ENCODE measurements around the gene LHX3. TPM values are rescaled to one million over a fixed set of nuclear protein-coding genes. Genes with fewer than 3 reads are reported as not detected.
A peak's percentile ranks its signal among the peaks of the same experiment; 100 is the strongest.

The LHX3 gene
- total RNA-seq, 1 experiment from 2014 or later = not detected

- Histone ChIP-seq H3K56ac (ENCODE audit: insufficient read length, low read depth, low read length) (no peak overlapping the region), H3T11ph (ENCODE audit: low read length) (no peak overlapping the region), H3K14ac (ENCODE audit: insufficient read depth, low read length) (no peak overlapping the region), H2BK5ac (ENCODE audit: insufficient read length, low read length) (no peak overlapping the region), H3K4me2 (ENCODE audit: insufficient read depth, insufficient read length, low read length) (peak overlapping the region; percentile 5), H3K27me3 (ENCODE audit: insufficient read depth, low read length) (peaks cover 67% of the 10 kb centered on the region), H4K91ac (ENCODE audit: insufficient read length, low read depth, low read length) (no peak overlapping the region), H3K79me2 (ENCODE audit: insufficient read depth, low read length) (no peaks in the 10 kb centered on the region), H2AFZ (ENCODE audit: low read length) (no peak overlapping the region), H3K23me2 (ENCODE audit: insufficient read length, low read depth, low read length, poor library complexity, severe bottlenecking) (peaks cover 5% of the 10 kb centered on the region), H2BK15ac (ENCODE audit: low read depth, low read length) (no peak overlapping the region), H3K23ac (ENCODE audit: insufficient read length, low read depth, low read length) (no peak overlapping the region), H3K27ac (ENCODE audit: insufficient read length, low read depth, low read length) (no peak overlapping the region), H2AK5ac (ENCODE audit: insufficient read length, low read length) (no peak overlapping the region), H4K8ac (replicated peaks; ENCODE audit: insufficient read length, low read depth, low read length) (no peak overlapping the region), H4K5ac (ENCODE audit: insufficient read length, low read depth, low read length) (no peak overlapping the region), H3K9ac (ENCODE audit: extremely low read depth, insufficient read length, low read length) (no peak overlapping the region), H4K20me1 (ENCODE audit: control insufficient read depth, insufficient read depth, insufficient read length) (no peaks in the 10 kb centered on the region), H2BK12ac (ENCODE audit: insufficient read length, low read depth, low read length) (no peak overlapping the region), H2BK120ac (ENCODE audit: low read depth, low read length, poor library complexity, severe bottlenecking) (no peak overlapping the region), H3K79me1 (ENCODE audit: insufficient read depth, low read depth, low read length, poor library complexity, severe bottlenecking) (no peaks in the 10 kb centered on the region), H2BK20ac (ENCODE audit: low read depth, low read length, poor library complexity, severe bottlenecking) (no peak overlapping the region), H3K18ac (ENCODE audit: insufficient read length, low read depth, low read length) (no peak overlapping the region), H3K4ac (ENCODE audit: low read depth, low read length) (no peak overlapping the region), H3K4me1 (ENCODE audit: insufficient read depth, low read length) (no peaks in the 10 kb centered on the region), H3K9me3 (ENCODE audit: control insufficient read depth, low read depth, low read length) (no peaks in the 10 kb centered on the region)
- WGBS (ENCODE audit: extremely low coverage, insufficient read length, low lambda C conversion rate) = no CpG with 5 or more reads among the region's 99 CpGs
- Mint-ChIP-seq H3K4me1 (peaks cover 2 to 10% of the 10 kb centered on the region in 2 experiments; a peak in 3 of 4 replicates), H3K36me3 (ENCODE audit: insufficient read depth in 1 of 3, low read depth in 3 of 3) (peaks cover 2 to 12% (median 6%) of the 10 kb centered on the region in 3 experiments; a peak in 3 of 7 replicates), H3K9me3 (no peaks in the 10 kb centered on the region), H3K27ac (no peak overlapping the region; a peak in 1 of 7 replicates), H3K27me3 (ENCODE audit: low read depth) (peaks cover 85% of the 10 kb centered on the region), H3K4me3 (no peak overlapping the region; a peak in 1 of 5 replicates)
- no peak for DNase-seq
- no peak for TF ChIP-seq CTCF (conservative IDR thresholded peaks at IDR 0.05)
Observed at GRCh38 chr9:136202454-136203407, 2.2 kb downstream of the LHX3 start.

All from H9 (cell line).